Adipocyte (in vitro differentiated cells): Measurements from ENCODE around the gene ZNF236.
"Not testable (repeated sequence)": the region's sequence is repeated elsewhere in the genome, so short reads cannot be mapped to it uniquely, and the experiment has no call there.

Experiments
- DNase-seq: peaks from one replicate; pipeline ENCODE4 v3.0.0-alpha.2; 2015; ENCODE audit warnings: low read depth
- H3K27me3 ChIP-seq: replicated peaks from 2 replicates; pipeline ENCODE4 v1.7.0; 2013; ENCODE audit warnings: mild to moderate bottlenecking, low read length, moderate library complexity; ENCODE audit not compliant: control insufficient read depth, insufficient read depth
- H3K36me3 ChIP-seq: 2 replicates; pipeline ENCODE4 v1.7.0; 2013; ENCODE audit warnings: low read length, mild to moderate bottlenecking, moderate library complexity; ENCODE audit not compliant: control insufficient read depth, insufficient read depth, severe bottlenecking
- H3K4me1 ChIP-seq: 2 replicates; pipeline ENCODE4 v1.7.0; 2013; ENCODE audit warnings: mild to moderate bottlenecking, low read length, moderate library complexity; ENCODE audit not compliant: control insufficient read depth, insufficient read depth
- H3K4me3 ChIP-seq: 2 replicates; pipeline ENCODE4 v1.7.0; 2013; ENCODE audit warnings: mild to moderate bottlenecking, low read length, moderate library complexity
- H3K9ac ChIP-seq: 2 replicates; pipeline ENCODE4 v1.7.0; 2013; ENCODE audit warnings: mild to moderate bottlenecking, low read length, moderate library complexity
- H3K9me3 ChIP-seq: 2 replicates; pipeline ENCODE4 v1.7.0; 2013; ENCODE audit warnings: mild to moderate bottlenecking, low read length, moderate library complexity; ENCODE audit not compliant: control insufficient read depth

Gene ZNF236

DNA sequence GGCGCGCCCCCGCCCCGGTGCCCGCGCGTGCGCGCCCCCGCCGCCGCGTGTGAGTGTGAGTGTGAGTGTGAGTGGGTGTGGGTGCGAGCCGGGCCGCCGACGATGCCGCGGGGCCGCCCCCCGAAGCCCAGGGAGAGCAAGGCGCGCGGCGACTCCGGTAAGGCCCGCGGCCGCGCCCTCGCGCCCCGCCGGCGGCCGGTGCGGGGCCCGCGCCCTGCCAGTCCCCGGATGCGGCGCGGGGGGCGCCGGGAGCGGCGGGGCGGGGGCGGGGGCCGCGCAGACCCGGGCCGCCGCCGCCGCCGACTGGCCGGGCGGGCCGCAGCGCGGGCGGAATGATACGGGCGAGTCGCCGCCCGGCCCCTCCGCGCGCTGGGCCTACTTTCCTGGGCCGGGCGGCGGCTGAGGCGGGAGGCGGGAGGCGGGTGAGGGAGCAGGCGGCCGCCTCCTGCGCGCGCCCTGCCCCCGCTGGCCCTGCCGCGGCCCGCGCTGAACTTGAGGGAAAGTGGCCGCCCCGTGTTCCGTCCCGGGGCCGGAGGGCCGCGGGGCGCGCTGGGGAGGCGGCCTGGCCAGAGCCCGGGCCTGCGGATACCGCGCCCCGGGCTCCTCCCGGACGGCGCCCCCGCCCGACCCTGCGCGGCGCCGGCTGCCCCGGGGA is at the start of gene ZNF236:
TSS of gene ZNF236 (plus strand) at position 52 of the 655 bp plus-strand sequence. CDS start at position 103, 51 bp downstream.
- H3K4me1 ChIP-seq, result peaks cover 14% of the 10 kb centered on the region
- H3K36me3 ChIP-seq, result no peaks in the 10 kb centered on the region
- H3K9ac ChIP-seq, result peak within 1 kb of the TSS; percentile 94
- peak within 1 kb of the TSS; percentile 95 for H3K4me3 ChIP-seq
- no peaks in the 10 kb centered on the region for H3K9me3 ChIP-seq
- no peaks in the 10 kb centered on the region for H3K27me3 ChIP-seq
- peak; percentile 91 for DNase-seq

DNA sequence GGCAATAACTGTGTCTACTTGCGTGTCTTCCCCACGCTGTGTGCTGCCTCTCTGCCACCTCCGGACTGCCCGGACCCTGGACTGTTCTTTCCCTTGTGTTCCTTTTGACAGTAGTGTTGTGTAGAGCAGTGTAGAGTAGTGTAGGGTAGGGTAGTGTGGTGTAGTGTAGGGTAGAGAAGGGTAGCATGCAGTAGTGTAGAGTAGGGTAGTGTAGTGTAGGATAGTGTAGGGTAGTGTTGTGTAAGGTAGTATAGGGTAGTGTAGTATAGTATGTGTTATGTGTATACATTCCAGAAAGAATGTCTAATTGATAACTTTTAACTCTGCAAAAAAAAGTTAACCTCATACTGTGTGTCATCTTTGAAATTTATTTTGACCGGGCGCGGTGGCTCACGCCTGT is 49.7 kb upstream of the ZNF236 start:
- no peak for DNase-seq
- H3K36me3 ChIP-seq, result no peaks in the 10 kb centered on the region
- peaks cover 32% of the 10 kb centered on the region for H3K27me3 ChIP-seq
- H3K9ac ChIP-seq, result no peak overlapping the region
- H3K4me3 ChIP-seq, result no peak overlapping the region
- H3K9me3 ChIP-seq, result peaks cover 23% of the 10 kb centered on the region
- no peaks in the 10 kb centered on the region for H3K4me1 ChIP-seq

DNA sequence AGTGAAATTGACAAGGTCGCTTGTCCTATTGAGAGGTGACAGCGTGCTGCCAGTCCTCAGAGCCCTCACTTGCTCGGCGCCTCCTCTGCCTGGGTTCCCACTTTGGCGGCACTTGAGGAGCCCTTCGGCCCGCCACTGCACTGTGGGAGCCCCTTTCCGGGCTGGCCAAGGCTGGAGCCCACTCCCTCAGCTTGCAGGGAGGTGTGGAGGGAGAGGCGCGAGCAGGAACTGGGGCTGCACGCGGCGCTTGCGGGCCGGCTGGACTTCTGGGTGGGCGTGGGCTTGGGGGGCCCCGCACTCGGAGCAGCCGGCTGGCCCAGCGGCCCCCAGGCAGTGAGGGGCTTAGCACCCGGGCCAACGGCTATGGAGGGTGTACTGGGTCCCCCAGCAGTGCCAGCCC is 45.3 kb upstream of the ZNF236 start:
- not testable (repeated sequence) for DNase-seq, H3K4me1 ChIP-seq, H3K9me3 ChIP-seq, H3K36me3 ChIP-seq, H3K4me3 ChIP-seq, H3K9ac ChIP-seq
- peaks cover 26% of the 10 kb centered on the region for H3K27me3 ChIP-seq

DNA sequence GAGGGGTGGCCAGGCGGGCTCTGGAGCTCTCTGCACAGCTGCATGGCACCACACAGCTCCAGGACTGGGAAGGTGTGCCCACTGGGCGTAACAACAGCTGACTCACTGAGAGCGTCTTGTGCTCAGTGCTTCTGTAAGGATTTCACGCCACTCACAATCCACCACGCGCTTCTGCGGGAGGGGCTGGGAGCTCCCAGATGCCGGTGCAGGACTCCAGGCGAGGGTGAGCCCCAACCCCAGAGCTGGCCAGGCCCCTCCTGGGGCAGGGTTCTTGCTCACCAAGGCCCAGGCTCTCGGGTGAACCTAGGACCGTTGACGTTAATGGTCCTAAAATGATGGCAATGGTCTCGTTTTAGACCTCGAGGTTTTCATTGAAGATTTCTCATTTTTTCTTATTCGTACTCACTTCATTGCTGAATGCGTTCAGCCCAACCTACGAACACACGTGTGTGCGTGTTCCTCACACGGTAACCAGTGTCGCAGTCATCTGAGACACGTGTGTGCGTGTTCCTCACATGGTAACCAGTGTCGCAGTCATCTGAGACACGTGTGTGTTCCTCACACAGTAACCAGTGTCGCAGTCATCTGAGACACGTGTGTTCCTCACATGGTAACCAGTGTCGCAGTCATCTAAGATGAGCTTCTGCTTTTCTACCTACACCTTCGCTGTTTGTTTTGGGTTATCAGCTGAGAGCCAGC is 38.4 kb upstream of the ZNF236 start:
- no peak for DNase-seq
- no peaks in the 10 kb centered on the region for H3K4me1 ChIP-seq
- H3K27me3 ChIP-seq, result peaks cover 29% of the 10 kb centered on the region
- no peaks in the 10 kb centered on the region for H3K36me3 ChIP-seq
- H3K9me3 ChIP-seq, result no peaks in the 10 kb centered on the region
- no peak overlapping the region for H3K9ac ChIP-seq
- H3K4me3 ChIP-seq, result no peak overlapping the region

DNA sequence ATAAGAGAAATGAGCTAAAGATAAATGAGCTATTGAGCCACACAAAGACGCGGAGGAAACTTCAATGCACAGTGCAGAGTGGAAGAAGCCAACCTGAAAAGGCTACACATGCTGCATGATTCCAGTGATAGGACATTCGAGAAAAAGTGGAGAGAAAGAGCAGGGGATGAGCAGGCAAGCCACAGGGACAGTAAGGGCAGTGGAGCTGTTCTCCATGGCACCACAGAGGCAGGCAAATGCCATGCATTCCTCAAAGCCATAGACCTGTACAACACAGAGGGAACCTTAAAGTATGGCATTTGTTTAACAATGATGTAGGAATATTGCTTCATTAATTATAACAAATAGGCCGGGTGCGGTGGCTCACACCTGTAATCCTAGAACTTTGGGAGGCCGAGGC is 36.5 kb upstream of the ZNF236 start:
- no peak for DNase-seq
- H3K9me3 ChIP-seq, result no peaks in the 10 kb centered on the region
- H3K36me3 ChIP-seq, result no peaks in the 10 kb centered on the region

DNA sequence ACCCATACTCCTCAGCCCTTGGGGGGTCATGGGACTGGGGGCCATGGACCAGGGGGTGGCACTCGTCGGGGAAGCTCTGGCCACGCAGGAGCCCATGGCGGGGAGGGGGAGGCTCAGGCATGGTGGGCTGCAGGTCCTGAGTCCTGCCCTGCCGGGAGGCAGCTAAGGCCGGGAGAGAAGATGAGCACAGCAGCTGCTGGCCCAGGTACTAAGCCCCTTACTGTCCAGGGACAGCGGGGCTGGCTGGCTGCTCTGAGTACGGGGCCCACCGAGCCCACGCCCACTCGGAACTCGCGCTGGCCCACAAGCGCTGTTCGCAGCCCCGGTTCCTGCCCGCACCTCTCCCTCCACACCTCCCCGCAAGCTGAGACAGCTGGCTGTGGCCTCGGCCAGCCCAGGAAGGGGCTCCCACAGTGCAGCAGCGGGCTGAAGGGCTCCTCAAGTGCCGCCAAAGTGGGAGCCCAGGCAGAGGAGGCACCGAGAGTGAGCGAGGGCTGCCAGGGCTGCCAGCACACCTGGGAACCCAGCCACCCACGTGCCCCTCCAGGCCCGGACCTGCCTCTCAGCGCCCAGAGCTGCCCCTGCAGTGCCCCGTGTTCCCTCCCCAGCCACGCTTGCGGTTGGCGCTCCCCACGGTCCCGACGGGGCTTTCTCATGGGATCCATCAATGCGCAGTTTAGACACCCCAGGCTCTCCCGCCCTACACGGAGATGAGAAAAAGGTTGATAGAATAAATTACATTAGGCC is 33.6 kb upstream of the ZNF236 start:
- peaks cover 14% of the 10 kb centered on the region for H3K27me3 ChIP-seq
- H3K4me1 ChIP-seq, result no peaks in the 10 kb centered on the region
- H3K9ac ChIP-seq, result no peak overlapping the region
- DNase-seq, result no peak
- no peak overlapping the region for H3K4me3 ChIP-seq
- peaks cover 10% of the 10 kb centered on the region for H3K9me3 ChIP-seq
- no peaks in the 10 kb centered on the region for H3K36me3 ChIP-seq

More for the DNA sequence above, 36.5 kb upstream of the ZNF236 start:
- no peak overlapping the region for H3K4me3 ChIP-seq
- peaks cover 24% of the 10 kb centered on the region for H3K27me3 ChIP-seq
- H3K9ac ChIP-seq, result no peak overlapping the region
- H3K4me1 ChIP-seq, result no peaks in the 10 kb centered on the region

DNA sequence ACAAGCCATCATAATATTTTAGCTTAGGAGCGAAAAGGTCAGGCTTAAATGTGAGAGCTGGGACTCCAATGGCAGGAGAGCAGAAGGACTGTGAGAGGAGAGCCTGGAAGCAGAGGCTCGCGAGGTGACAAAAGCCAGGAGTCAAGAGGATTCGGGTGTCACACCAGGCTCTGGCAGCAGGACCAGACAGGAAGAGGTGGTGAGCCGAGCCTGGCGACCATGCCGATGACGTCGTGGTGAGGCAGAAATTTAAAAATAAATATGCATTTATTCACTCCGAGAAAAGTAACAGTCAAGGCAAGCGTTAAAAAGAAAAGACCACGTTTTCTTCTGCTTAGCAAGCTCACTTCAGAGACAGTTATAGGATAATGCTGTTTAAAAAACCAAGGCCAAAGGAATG is 31.3 kb upstream of the ZNF236 start:
- H3K9me3 ChIP-seq, result peaks cover 10% of the 10 kb centered on the region
- H3K9ac ChIP-seq, result no peak overlapping the region
- no peaks in the 10 kb centered on the region for H3K36me3 ChIP-seq
- no peak overlapping the region for H3K4me3 ChIP-seq
- H3K4me1 ChIP-seq, result no peaks in the 10 kb centered on the region
- no peaks in the 10 kb centered on the region for H3K27me3 ChIP-seq
- DNase-seq, result no peak

DNA sequence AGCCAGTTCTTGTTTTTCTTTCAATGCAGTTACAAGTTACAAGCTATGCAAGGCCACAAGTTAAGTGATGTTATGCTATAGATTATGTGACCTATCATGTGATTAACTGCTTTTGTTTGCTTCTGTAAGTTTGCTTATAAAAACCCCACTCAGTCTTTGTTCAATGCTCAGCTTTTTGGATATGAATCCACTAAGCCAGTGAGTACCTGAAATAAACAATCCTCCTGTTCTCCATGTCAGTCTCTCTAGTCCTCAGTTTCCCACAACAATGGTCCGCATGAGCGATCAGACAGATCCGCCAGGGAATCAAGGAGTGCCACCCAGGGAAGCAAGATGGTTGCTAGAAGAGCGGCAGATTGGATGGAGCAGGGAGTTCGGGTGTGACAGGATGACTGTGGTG is 30.7 kb upstream of the ZNF236 start:
- Histone ChIP-seq H3K36me3 (no peaks in the 10 kb centered on the region), H3K4me3 (no peak overlapping the region), H3K27me3 (no peaks in the 10 kb centered on the region), H3K9me3 (peaks cover 10% of the 10 kb centered on the region), H3K9ac (no peak overlapping the region), H3K4me1 (no peaks in the 10 kb centered on the region)
- DNase-seq, result no peak

DNA sequence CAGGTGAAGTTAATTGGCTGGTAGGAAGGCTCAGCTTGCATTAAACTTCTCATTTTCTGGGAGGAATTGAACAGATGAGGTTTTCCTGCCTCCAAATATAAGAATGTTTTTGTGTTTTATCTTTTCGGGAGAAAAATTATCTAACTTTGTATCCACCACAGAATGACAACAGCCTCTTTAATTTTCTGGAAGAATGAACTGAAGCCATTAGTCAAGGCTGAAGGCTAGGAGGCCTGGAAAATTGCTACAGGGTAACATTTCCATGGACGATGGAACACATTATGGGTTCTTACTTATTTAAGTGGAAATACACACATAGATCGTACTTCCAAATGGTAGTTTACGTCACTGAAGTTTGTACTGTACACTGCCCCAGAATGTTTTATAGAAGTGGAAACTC is 28.0 kb upstream of the ZNF236 start:
- H3K9ac ChIP-seq, result no peak overlapping the region
- peaks cover 15% of the 10 kb centered on the region for H3K9me3 ChIP-seq
- no peaks in the 10 kb centered on the region for H3K4me1 ChIP-seq
- no peaks in the 10 kb centered on the region for H3K36me3 ChIP-seq
- no peak overlapping the region for H3K4me3 ChIP-seq
- H3K27me3 ChIP-seq, result no peaks in the 10 kb centered on the region
- DNase-seq, result no peak

DNA sequence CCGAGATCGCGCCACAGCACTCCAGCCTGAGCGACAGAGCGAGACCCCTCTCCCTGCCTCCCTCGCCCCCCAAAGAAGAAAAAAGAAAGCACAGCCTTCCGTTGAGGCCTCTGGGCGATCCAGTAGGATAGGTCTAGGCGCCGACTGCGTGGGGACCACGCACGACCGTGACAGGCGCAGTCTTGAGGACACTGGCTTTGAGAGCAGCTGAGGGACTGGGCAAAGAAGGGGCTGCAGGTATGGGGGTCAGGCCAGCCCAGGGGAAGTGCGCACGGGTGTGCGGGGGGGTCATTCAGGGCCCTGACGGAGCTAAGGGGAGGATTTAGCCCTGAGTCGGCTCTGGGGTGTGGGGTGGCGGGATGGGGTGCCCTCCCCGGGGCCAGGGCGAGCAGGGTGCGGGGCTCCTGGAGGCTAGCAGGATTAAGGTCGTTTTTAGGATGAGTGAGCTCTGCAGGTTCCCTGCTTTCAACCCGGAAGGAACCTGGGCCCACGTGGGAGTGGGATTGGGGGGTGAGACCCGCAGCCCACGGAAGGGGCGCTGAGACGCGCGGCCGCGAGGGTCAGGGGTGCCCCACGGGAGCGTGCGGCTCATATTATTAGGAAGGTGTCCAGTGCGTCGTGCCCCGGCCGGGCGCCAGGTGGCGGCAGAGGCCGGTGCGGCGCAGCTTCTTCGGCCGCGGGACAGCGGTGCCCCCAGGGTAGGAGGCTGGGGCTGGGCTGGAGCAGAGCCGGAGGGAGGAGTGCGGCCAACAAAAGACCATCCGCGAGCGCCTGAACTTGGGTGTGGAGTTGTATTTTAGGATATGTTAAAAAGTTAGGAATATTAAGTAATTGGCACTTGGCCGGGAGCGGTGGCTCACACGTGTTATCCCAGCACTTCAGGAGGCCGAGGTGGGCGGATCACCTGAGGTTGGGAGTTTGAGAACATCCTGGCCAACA is 20.5 kb upstream of the ZNF236 start:
- Histone ChIP-seq H3K36me3 (no peaks in the 10 kb centered on the region), H3K4me3 (peak overlapping the region; percentile 48)
- peak; percentile 87 for DNase-seq

More for the DNA sequence above, 20.5 kb upstream of the ZNF236 start:
- Histone ChIP-seq H3K27me3 (no peaks in the 10 kb centered on the region), H3K9me3 (peaks cover 5% of the 10 kb centered on the region), H3K9ac (peak overlapping the region; percentile 51), H3K4me1 (peaks cover 3% of the 10 kb centered on the region)
